HG02884 (cell line): ENCODE results near the gene EHMT1.
"Not testable (repeated sequence)": the region's sequence is repeated elsewhere in the genome, so short reads cannot be mapped to it uniquely, and the experiment has no call there.

Source experiments
- ATAC-seq: cut with Tn5 transposase; IDR thresholded peaks from one replicate; pipeline ENCODE4 v1.9.1; 2021; ENCODE audit warnings: mild to moderate bottlenecking, moderate library complexity; ENCODE audit not compliant: unreplicated experiment

Gene EHMT1

GRCh38 chr9:137800196-137801022 is 181.6 kb downstream of the EHMT1 start:
- no peak for ATAC-seq

- ATAC-seq: no peak
These were observed 182.2 kb downstream of the EHMT1 start for GRCh38 chr9:137801023-137801319.

DNA sequence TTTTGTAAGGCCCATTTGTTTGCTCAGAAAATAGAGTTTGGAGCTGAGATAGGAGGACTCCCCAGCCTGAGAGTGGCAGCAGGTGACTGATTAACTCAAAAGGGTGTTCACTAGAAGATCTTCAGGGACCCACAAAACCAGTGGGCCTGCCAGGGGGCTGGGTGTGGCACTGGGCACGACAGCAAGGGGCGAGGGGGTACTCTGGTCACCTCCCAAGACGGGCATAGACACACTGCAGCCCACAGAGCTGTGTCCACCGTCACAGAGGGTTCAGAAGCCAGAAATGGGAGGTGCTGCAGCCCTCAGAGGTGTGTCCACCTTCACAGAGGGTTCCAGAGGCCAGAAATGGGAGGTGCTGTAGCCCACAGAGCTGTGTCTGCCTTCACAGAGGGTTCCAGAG is 183.2 kb downstream of the EHMT1 start:
- ATAC-seq: no peak

GRCh38 chr9:137802521-137803243 is 183.9 kb downstream of the EHMT1 start:
- no peak for ATAC-seq

- ATAC-seq: no peak
These were observed 186.3 kb downstream of the EHMT1 start for GRCh38 chr9:137804908-137805630.

GRCh38 chr9:137807721-137808703 is 189.2 kb downstream of the EHMT1 start:
- no peak for ATAC-seq

- ATAC-seq: no peak
These were observed 190.3 kb downstream of the EHMT1 start for GRCh38 chr9:137809040-137809576.

GRCh38 chr9:137809726-137810450 is 191.1 kb downstream of the EHMT1 start:
- not testable (repeated sequence) for ATAC-seq

DNA sequence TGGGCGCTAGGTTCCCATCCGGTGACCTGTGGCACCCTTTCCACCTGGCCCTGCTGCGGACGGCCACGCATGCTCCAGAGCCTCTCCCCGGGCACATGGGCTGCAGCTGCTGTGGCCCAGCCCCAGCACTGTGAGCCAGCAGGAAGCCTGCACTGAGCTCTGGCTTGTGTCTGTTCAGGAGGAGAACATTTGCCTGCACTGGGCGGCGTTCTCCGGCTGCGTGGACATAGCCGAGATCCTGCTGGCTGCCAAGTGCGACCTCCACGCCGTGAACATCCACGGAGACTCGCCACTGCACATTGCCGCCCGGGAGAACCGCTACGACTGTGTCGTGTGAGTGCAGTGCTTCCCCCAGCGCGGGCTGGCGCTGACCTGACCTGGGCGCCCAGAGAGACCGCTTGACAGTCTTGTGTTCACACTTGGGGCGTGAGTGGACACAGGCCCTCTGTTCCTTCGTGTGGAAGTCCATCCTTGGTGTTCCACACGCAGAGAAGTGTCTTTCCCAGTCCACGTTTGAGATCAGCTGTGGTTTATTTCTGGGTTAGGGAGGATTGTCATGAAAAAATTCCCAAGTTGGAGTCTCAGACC is 192.6 kb downstream of the EHMT1 start:
- ATAC-seq: no peak

GRCh38 chr9:137812356-137813023 is 193.7 kb downstream of the EHMT1 start:
- no peak for ATAC-seq

DNA sequence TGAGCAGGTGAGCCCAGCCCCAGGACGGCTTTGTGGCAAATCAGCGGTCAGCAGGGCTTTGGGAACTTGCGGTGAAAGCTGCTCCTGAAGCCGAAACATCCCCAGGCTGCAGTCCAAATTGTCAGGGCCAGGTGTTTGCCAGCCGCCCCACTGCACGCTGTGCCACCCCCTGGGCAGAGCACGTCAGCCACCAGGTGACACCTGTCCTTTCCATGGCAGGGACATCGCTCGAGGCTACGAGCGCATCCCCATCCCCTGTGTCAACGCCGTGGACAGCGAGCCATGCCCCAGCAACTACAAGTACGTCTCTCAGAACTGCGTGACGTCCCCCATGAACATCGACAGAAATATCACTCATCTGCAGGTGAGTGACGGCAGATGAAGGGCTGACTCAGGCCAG is 194.4 kb downstream of the EHMT1 start:
- no peak for ATAC-seq

GRCh38 chr9:137813651-137814415 is 195.0 kb downstream of the EHMT1 start:
- no peak for ATAC-seq

GRCh38 chr9:137814436-137814835 is 195.6 kb downstream of the EHMT1 start:
- ATAC-seq: no peak

GRCh38 chr9:137814841-137815240 is 196.0 kb downstream of the EHMT1 start:
- ATAC-seq: no peak

DNA sequence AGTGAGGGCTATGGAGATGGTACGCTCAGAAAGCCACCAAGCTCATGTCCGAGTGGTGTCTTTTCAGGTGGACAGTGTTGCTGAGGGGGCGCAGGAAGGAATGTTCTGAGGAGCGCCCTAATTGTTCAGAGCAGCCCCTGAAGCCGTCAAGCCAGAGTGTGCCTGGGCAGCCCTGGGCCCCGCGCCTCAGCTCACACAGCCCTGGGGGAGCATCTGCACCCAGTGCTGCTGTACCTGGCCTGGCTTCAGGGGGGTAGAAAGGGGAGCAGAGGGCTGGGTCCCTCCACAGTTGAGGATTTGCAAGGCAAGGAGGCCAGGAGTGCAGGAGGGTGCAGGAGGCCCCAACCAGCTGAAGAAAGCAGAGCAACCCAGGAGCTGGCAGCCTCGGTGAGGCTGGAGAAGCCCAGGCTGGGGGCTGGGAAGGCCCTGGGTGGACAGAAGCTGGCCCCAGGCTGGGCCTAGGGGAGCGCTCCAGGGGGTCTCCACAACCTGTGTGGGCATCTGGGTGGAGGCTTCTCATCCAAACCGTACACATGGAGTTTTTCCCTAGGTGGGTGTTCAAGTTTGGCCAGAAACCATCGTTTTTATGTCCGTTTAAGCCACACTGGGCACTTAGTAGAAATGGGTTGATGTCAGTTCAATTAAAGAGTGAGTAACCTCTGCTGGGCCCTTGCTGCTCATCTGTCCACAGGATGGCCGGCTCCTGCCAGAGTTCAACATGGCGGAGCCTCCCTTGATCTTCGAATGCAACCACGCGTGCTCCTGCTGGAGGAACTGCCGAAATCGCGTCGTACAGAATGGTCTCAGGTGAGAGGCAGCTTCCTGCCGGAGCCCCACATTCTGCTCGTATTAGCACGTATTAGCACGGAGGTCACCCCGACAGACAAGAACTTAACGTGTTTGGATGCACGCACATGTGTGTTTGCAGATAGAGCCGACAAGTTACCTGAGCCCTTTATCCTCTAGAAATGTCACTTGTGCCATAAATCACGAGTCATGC is 196.8 kb downstream of the EHMT1 start:
- no peak for ATAC-seq

- ATAC-seq: peak; percentile 76
These were observed 197.9 kb downstream of the EHMT1 start for GRCh38 chr9:137816531-137817235.
